Omental fat pad (tissue), 4 donors: ENCODE data around the gene SLC35F3. TPM values are rescaled to one million over a fixed set of nuclear protein-coding genes. Genes with fewer than 3 reads are reported as not detected.

Experiments used
- ATAC-seq: fragments of 150-250 bp; one replicate; pipeline ENCODE4 v1.9.1; 2016; ENCODE audit warnings: mild to moderate bottlenecking, moderate library complexity; ENCODE audit not compliant: low FRiP score
- DNase-seq: peaks from one replicate; pipeline ENCODE4 v3.0.0-alpha.2; 2019; ENCODE audit warnings: low spot score
- total RNA-seq, 4 donors: library from RNA; depleted of rRNA; stranded (reverse); fragments of >200 nt; gene quantifications; one replicate each; pipeline ENCODE4 v1.1.0, GENCODE V29; 2016
- TF ChIP-seq, protein P1 (sequence below), 3 donors: fragments of 450-650 bp; IDR thresholded peaks; one replicate each; pipeline ENCODE4 v1.5.1; 2016 to 2017; ENCODE audit warnings: antibody characterized with exemption in 3 of 3, mild to moderate bottlenecking in 3 of 3, moderate library complexity in 2 of 3

Gene SLC35F3
- total RNA-seq, 4 donors from 2014 or later, result 0.09 TPM; not detected in 3

DNA sequence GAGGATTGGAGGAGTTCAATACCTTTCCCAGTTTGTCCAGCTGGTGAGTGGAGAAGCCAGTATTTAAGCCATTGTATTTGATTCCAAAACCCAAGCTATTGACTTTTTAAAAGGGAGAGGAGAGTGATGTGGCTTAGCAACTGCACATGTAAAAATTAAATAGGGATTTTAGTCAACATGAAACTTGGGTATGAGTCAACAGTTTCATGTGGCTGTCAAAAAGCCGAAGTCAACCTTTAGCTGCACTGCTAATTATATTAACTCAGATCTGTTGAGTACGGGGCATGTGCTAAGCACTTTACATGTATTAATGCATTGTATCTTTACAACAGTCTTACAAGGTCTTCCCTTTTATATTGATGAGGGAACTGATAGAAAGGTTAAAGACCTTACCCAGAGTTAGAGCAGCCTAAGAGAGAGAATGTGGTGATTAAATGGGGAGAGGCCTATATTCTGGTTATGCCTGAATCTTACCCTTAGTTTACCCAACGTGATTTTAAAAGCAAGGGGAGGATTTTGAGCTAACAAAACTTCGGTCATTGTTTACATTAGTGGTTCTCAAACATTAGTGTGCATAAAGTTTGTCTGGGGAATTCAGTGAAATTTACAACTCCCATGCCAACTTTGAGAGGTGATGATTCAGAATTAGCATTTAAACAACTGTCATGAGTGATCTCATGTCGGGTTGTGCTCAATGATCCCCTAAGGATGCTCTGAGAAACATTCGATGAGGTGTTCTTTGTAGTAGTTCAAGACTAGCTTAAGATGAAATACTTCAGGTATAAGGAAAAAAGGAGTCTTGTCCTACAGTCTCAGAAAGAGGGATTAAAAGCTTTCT, 6.9 kb upstream of the SLC35F3 start:
- TF ChIP-seq, protein P1, sequence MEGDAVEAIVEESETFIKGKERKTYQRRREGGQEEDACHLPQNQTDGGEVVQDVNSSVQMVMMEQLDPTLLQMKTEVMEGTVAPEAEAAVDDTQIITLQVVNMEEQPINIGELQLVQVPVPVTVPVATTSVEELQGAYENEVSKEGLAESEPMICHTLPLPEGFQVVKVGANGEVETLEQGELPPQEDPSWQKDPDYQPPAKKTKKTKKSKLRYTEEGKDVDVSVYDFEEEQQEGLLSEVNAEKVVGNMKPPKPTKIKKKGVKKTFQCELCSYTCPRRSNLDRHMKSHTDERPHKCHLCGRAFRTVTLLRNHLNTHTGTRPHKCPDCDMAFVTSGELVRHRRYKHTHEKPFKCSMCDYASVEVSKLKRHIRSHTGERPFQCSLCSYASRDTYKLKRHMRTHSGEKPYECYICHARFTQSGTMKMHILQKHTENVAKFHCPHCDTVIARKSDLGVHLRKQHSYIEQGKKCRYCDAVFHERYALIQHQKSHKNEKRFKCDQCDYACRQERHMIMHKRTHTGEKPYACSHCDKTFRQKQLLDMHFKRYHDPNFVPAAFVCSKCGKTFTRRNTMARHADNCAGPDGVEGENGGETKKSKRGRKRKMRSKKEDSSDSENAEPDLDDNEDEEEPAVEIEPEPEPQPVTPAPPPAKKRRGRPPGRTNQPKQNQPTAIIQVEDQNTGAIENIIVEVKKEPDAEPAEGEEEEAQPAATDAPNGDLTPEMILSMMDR (IDR thresholded peaks at IDR 0.05), result no peak
- DNase-seq, result no peak
- ATAC-seq, result no peak

DNA sequence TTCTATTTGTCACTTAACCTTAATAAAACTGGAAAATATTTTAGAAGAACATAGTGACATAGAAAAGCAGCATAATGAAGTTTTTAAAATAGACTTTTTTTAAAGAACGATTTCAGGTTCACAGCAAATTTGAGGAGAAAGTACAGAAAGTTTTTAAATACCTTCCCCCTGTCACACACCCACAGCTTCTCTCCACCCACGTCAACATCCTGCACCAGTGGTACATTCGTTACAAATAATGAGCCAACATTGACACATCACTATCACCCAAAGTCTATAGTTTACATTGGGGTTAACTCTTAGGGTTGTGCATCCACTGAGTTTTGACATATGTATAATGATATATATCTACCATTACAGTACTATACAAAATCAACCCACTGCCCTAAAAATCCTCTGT, 3.0 kb upstream of the SLC35F3 start:
- ATAC-seq, result no peak
- TF ChIP-seq, protein P1 (IDR thresholded peaks at IDR 0.05), result no peak
- no peak for DNase-seq

DNA sequence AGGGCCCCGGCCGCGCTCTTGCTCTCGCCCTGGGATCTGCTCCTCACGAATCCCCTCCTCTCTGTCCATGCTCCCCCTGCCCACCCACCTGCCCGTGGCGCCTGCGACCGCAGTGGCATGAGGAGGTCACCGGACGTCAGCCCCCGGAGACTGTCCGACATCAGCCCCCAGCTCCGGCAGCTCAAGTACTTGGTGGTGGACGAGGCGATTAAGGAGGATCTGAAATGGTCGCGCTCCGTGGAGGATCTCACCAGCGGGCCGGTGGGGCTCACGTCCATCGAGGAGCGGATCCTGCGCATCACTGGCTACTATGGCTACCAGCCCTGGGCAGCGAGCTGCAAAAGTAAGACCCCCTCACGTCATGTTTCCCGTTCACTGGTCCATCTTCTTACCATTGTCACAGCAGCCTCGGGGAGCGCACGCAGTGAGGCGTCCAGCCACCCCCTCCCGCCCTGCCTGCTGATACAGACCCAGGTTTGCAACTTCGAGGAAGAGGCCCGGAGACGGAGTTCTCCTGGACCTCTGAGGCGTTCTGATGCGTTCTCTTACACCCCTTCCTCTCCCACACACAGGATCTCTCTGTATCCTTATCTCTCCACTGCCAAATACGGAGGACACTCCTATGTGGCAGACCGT, 1.1 kb downstream of the SLC35F3 start:
- DNase-seq (no peak), ATAC-seq (no peak)
- TF ChIP-seq, protein P1 (IDR thresholded peaks at IDR 0.05), result no peak

DNA sequence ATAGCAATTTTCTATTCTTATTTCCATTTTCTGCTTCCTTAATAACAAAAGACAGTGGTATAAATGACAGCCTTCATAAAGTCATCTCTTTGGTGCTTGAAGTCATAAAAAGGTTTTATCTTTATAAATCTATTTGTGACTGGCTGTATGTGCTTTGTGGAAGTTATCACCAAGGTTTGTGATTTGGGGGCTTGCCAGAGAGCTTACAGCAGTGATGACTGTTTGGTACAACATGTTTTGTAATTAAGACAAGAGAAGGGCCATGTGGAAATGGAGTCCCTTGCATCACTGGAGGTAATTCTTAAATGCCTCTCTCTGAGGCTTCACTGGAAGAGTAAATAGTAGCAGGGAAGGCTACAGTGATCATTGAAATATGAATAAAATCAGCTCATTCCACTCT, 2.7 kb downstream of the SLC35F3 start:
- TF ChIP-seq, protein P1 (IDR thresholded peaks at IDR 0.05), result no peak
- DNase-seq, result no peak
- no peak for ATAC-seq

DNA sequence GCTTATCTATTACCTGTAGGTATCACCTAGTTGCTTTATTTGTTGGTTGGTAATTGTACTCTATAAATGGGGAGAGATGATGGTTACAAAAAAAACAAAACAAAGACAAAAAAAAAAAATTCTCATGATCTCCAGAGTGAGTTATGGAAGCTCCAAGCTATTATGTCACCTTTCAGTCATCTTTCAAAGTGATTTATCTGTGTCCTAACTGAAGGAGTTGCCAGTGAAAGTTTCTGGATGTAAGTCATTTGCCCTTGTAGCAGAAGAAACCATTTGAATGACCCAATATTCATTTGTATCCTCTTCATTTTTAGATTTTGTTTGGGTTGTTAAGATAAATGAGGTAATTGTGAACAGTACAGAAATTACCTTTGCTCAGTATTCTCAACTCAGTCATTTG, 3.6 kb downstream of the SLC35F3 start:
- TF ChIP-seq, protein P1 (IDR thresholded peaks at IDR 0.05), result no peak
- DNase-seq (no peak), ATAC-seq (no peak)

DNA sequence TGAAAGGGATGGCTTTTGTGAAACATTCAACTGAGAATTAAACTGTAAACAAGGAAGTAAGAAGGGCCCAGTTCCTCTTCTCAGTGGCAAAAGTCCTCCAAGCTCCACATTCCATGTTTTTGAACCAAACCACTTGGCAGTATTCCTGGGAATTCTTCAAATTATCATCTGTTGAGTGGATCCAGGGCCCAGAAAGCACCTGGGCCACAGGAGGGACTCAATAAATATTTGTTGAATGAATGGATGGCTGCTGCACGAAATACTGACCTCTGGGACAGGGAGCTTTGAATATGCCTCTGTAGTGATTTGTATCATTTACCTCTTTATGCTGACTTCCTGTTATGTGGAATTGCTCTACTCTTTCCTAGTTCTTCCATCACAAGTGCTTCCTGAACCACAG, 4.7 kb downstream of the SLC35F3 start:
- TF ChIP-seq, protein P1 (IDR thresholded peaks at IDR 0.05), result no peak
- DNase-seq (no peak), ATAC-seq (no peak)

DNA sequence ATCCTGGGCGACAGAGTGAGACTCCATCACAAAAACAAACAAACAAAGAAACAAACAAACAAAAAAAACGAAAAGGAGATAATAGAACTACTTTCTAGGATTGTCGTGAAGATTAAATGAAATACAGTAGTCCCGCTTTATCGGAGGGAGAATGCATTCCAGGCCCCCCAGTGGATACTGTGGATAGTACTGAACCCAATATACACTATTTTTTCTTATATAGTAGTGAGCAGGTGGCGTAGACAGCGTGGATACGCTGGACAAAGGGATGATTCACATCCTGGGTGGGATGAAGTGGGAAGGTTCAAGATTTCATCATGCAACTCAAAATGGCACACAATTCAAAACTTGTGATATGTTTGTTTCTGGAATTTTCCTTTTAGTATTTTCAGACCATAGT, 8.0 kb downstream of the SLC35F3 start:
- TF ChIP-seq, protein P1 (IDR thresholded peaks at IDR 0.05), result no peak
- ATAC-seq (no peak), DNase-seq (no peak)
